CD1c-positive myeloid dendritic cell (primary cell): ENCODE results near the gene OR2V2.
"Not testable (repeated sequence)": the region's sequence is repeated elsewhere in the genome, so short reads cannot be mapped to it uniquely, and the experiment has no call there.

ENCODE experiments used
- DNase-seq: peaks from one replicate; pipeline ENCODE4 v3.0.0-alpha.2; 2016; ENCODE audit errors: extremely low spot score

OR2V2 gene

GRCh38 chr5:181145133-181145532, 2.3 kb upstream of the OR2V2 start:
- no peak for DNase-seq

GRCh38 chr5:181149355-181149754, 2.0 kb downstream of the OR2V2 start:
- no peak for DNase-seq

DNA sequence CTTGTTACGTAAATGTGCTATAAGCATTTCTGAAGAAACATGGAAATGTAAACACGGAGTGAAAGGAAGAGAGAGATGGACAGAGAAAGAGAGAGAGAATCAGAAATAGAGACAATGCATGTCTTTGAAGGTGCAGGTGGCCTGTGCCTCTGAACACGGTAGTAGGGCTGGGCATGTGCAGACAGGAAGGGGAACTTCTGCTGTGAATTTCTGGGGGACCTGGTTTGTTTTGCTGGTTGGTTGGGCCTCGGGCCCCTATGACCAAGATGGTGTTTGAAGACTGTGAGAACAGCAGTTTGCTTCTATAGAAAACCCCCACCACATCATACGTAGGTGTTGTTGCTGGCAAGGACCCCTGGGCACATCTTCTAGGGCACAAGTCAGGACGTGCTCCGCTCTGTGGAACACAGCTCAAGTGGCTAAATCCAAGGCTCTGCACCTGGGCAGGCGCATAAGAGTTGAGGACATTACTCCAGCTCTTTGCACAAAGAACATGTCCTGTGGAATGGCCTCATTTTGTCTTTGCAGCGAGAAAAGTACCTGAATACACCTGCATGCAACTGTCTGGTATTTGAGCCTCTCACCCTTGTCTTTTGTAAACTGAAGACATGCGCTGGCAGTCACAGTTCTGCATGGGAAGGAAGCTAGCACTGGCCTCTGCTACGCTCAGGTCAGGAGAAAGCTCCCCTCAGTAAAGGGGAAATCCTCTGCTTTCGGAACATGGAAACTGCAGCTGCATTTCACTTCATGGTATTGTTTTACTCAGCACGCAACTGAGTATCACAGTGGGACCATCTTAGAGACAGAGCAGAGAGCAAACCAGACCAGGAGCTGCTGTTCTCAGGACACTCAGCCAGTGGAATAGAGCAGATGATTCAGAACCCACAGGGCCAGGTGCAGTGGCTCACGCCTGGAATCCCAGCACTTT, 2.7 kb downstream of the OR2V2 start:
- no peak for DNase-seq

GRCh38 chr5:181151146-181151545, 3.8 kb downstream of the OR2V2 start:
- no peak for DNase-seq

GRCh38 chr5:181152406-181152805, 5.0 kb downstream of the OR2V2 start:
- DNase-seq = no peak

DNA sequence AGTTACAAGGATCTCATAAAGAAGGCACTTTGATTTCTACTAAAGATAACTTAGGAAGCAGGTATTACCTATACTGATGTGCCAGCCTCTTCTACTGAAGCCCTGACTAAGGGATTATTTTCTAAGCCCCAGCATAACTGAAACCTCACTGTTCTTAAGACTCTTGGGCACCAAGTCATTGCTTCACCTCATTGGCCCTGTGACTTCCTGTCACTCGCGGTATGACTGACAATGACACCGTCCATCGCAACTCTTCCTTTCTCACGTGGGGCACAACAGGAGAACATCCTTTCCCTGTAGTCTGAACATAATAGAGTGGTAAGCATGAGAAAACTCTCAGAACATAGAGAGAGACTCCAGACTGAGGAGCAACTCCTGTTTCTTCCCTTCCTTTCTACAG, 6.4 kb downstream of the OR2V2 start:
- DNase-seq = no peak

- no peak for DNase-seq
These were observed 9.4 kb downstream of the OR2V2 start for GRCh38 chr5:181156758-181157157.

DNA sequence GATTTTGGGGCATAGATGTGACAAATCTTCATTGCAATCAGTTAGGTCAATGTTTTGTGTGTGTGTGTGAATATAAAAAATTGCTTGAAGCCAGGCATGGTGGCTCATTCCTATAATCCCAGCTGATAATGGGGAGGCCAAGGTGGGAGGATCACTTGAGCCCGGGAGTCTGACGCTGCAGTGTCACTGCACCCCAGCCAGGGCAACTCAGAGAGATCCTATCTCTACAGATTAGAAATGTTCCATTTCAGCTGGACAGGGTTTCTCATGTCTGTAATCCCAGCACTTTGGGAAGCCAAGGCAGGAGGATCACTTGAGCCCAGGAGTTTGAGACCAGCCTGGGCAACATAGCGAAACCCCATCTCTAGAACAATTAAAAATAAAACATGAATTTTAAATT, 11.5 kb downstream of the OR2V2 start:
- no peak for DNase-seq

- peak; percentile 87 for DNase-seq
These were observed 12.1 kb downstream of the OR2V2 start for GRCh38 chr5:181159286-181160151.

GRCh38 chr5:181160152-181160754, 12.9 kb downstream of the OR2V2 start:
- DNase-seq = peak; percentile 57

- not testable (repeated sequence) for DNase-seq
These were observed 13.6 kb downstream of the OR2V2 start for GRCh38 chr5:181160755-181161533.

DNA sequence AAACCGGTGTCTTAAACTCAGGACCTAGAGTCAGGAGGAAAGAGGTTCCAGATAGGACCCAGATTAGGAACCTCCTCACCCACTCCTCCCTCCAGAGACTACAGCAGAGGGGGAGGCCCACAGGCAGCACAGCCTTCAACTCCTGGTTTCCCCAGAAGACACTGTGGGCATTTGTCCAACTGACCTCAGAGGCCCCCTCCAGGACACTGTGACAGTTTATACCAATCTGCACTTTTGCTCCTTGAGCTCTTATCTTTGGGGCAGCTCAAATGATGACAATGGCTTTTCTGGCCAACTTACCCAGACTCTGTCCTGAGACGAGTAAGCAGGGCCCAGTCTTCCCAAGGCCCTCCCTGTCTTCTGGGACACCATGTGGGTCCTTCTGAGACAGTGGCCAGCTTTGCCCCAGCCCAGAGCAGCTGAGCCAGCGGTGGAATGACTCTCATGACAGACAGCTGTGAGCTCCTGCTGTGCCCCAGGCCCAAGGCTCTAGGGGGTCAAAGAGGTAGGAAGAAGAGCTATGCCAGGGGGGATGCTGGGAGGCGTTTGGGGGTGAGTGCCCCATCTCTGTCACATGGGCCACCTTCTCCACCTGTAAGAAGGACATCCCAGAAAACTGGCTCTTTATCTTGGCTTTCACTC, 14.3 kb downstream of the OR2V2 start:
- no peak for DNase-seq

DNA sequence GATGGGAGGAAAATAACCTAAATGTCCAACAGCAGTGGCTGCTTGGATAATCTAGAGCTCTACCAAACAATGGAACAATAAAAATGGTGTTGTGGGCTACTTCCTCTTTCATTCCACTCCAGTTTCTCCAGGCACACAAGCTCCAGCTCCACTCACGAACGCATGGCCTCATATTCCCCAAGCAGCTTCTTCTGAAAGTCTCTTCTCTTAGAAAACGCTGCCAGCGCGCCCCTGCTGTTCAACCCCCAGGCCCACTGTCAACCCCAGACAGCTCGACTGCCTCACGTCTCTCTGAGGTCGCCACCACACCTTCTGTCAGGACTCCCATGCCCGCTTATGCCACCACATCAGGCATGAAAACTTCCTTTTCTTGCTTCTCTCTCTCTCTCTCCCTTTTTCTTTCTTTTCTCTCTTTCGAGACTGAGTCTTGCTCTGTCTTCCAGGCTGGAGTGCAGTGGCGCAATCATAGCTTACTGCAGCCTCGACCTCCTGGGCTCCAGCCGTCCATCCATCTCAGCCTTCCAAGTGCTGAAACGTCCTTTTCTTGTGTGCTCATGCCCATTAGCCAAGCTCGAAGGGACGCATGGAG, 16.2 kb downstream of the OR2V2 start:
- DNase-seq = peak; percentile 41

- no peak for DNase-seq
These were observed 16.9 kb downstream of the OR2V2 start for GRCh38 chr5:181164076-181164952.

DNA sequence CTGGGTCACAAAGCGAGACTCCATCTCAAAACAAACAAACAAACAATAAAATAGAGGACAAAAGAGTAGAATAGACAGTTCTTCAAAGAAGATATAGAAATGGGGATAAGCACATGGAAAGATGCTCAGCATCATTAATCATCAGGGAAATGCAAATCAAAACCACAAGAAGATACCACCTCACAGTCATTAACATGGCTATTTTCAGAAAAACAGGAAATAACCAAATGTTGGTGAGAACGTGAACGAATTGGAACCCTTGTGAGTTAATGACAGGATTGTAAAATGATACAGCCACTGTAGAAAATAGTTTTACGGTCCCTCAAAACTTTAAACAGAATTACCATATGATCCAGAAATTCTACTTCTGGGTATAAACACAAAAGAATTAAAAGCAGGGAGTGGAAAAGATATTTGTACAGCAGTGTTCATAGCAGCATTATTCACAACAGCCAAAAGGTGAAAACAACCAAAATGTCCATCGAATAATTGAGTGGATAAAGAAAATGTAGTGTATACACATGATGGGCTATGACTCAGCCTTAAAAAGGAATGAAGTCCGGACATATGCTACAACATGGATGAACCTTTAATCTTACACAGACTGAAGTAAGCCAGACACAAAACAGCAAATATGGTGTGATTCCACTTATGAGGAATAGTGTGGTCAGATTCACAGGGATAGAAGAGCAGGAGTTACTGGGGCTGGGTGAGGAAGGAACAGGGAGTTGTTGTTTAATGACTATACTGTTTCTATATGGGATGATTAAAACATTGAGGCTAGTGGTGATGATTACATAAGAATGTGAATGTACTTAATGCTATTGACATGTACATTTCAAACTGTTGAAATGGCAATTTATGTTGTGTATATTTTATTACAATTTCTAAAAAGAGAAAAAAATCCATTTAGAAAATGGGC, 19.7 kb downstream of the OR2V2 start:
- DNase-seq = no peak

GRCh38 chr5:181167814-181168488, 20.6 kb downstream of the OR2V2 start:
- no peak for DNase-seq

- no peak for DNase-seq
These were observed 21.3 kb downstream of the OR2V2 start for GRCh38 chr5:181168595-181169118.
